HepG2 (cell line): ENCODE data around the gene PLA2G2A. TPM values are rescaled to one million over a fixed set of nuclear protein-coding genes. Genes with fewer than 3 reads are reported as not detected.

ENCODE experiments used
- BCLAF1 ChIP-seq: fragments of 450-650 bp; IDR thresholded peaks from 2 replicates; pipeline ENCODE4 v1.6.1; 2017; ENCODE audit warnings: mild to moderate bottlenecking
- GMEB1 ChIP-seq: sonication (generic); formaldehyde crosslinking; IDR thresholded peaks from 2 replicates; pipeline ENCODE4 v1.5.1; 2020; ENCODE audit warnings: missing genetic modification reagents, mild to moderate bottlenecking, borderline replicate concordance
- GPBP1L1 ChIP-seq: sonication (generic); formaldehyde crosslinking; IDR thresholded peaks from 2 replicates; pipeline ENCODE4 v1.5.0; 2020; ENCODE audit warnings: mild to moderate bottlenecking, missing genetic modification reagents
- IRX3 ChIP-seq: sonication (generic); formaldehyde crosslinking; IDR thresholded peaks from 2 replicates; pipeline ENCODE4 v1.8.1; 2023; ENCODE audit warnings: mild to moderate bottlenecking, low read depth, missing genetic modification reagents, borderline replicate concordance
- MLXIP ChIP-seq: sonication (generic); formaldehyde crosslinking; IDR thresholded peaks from 2 replicates; pipeline ENCODE4 v1.9.0; 2021; ENCODE audit warnings: missing genetic modification reagents, borderline replicate concordance
- NR0B2 ChIP-seq: sonication (generic); formaldehyde crosslinking; IDR thresholded peaks from 2 replicates; pipeline ENCODE4 v1.4.0; 2020; ENCODE audit warnings: mild to moderate bottlenecking, missing genetic modification reagents
- POGK ChIP-seq: sonication (generic); formaldehyde crosslinking; conservative IDR thresholded peaks from 2 replicates; pipeline ENCODE4 v1.8.0; 2022; ENCODE audit warnings: mild to moderate bottlenecking, moderate library complexity, missing genetic modification reagents
- SMC3 ChIP-seq: IDR thresholded peaks from 2 replicates; pipeline ENCODE4 v1.6.1; 2011; ENCODE audit warnings: low read length, improper control_type of control experiment
- TIGD3 ChIP-seq: sonication (generic); formaldehyde crosslinking; IDR thresholded peaks from 2 replicates; pipeline ENCODE4 v1.5.1; 2020; ENCODE audit warnings: mild to moderate bottlenecking, missing genetic modification reagents, borderline replicate concordance
- ZNF414 ChIP-seq: sonication (generic); formaldehyde crosslinking; IDR thresholded peaks from 2 replicates; pipeline ENCODE4 v1.5.0; 2020; ENCODE audit warnings: missing genetic modification reagents
- ZNF614 ChIP-seq: IDR thresholded peaks from 2 replicates; pipeline ENCODE4 v1.6.1; 2018; ENCODE audit warnings: missing biosample characterization, missing genetic modification reagents, inconsistent platforms, borderline replicate concordance
- ZNF782 ChIP-seq: sonication (generic); formaldehyde crosslinking; IDR thresholded peaks from 2 replicates; pipeline ENCODE4 v1.4.0; 2020; ENCODE audit warnings: missing genetic modification reagents, mild to moderate bottlenecking, borderline replicate concordance
- polyA plus RNA-seq, 8 experiments: library from polyadenylated mRNA; depleted of rRNA in 3 of 8; stranded (reverse) in 7 of 8; unstranded in 1 of 8; fragments of >200 nt; fragmentation: Illumina TruSeq in 4 of 8; extraction: Trizol in 4 of 8; gene quantifications; 2 replicates each; pipeline versions ENCODE4 v1.2.1 to v1.2.3, GENCODE V29; 2011 to 2016; ENCODE audit warnings: low read depth in 4 of 8, missing spikeins in 1 of 8, mixed read lengths in 1 of 8; ENCODE audit not compliant: insufficient read depth in 1 of 8
- total RNA-seq, 5 experiments: library from RNA; depleted of rRNA; stranded (reverse); fragments of >200 nt; fragmentation: Illumina TruSeq; extraction: Trizol; gene quantifications; 2 replicates each; pipeline ENCODE4 v1.2.3, GENCODE V29; 2016; ENCODE audit warnings: low read depth in 1 of 5

The PLA2G2A gene
- total and polyA plus RNA-seq, 2 of the 13 experiments (the other 11 are each of a cell fraction or from before 2014, with no cell fraction given): 0.35 to 30.3 TPM

GRCh38 chr1:19987719-19988118 lies 8.3 kb upstream of the PLA2G2A start (continued):
- TF ChIP-seq BCLAF1 (no peak), TIGD3 (no peak), SMC3 (peak; percentile 23; the same call in 1 of the 2 replicates), GPBP1L1 (CRISPR knock-in tag) (no peak), ZNF782 (no peak), ZNF414 (CRISPR knock-in tag) (no peak), IRX3 (CRISPR knock-in tag) (no peak), ZNF614 (CRISPR knock-in tag) (peak; percentile 92), GMEB1 (no peak), POGK (CRISPR knock-in tag) (no peak), MLXIP (no peak), NR0B2 (CRISPR knock-in tag) (no peak)
